GM19463 (cell line): ENCODE data around the gene BMPR1A.
"Not testable (repeated sequence)": the region's sequence is repeated elsewhere in the genome, so short reads cannot be mapped to it uniquely, and the experiment has no call there.

Source experiments
- ATAC-seq: cut with Tn5 transposase; IDR thresholded peaks from one replicate; pipeline ENCODE4 v1.9.1; 2021; ENCODE audit warnings: mild to moderate bottlenecking, moderate library complexity; ENCODE audit not compliant: unreplicated experiment

BMPR1A gene

GRCh38 chr10:86837663-86838062, 81.2 kb downstream of the BMPR1A start:
- ATAC-seq: no peak

DNA sequence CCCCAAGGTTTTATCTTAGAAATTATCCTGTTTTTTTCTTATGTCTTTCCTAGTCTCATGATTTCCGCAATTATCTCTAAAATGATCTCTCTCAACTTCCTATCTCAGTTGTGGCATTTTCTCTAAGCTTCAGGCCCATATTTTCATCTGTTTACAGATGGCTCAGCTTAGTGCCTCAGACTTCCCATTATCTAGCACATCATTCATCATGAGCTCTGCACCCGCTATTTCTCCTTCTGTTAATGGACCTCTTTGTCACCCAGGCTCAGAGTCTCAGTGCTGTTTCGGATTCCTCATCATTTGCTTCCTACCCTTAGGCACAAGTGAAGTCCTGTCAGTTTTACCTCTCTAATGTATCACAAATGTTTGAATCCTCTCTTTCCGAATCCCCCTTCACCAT, 84.1 kb downstream of the BMPR1A start:
- no peak for ATAC-seq

GRCh38 chr10:86846088-86846487, 89.7 kb downstream of the BMPR1A start:
- no peak for ATAC-seq

- no peak for ATAC-seq
Observed at GRCh38 chr10:86848747-86849146, 92.3 kb downstream of the BMPR1A start.

GRCh38 chr10:86849181-86849894, 92.9 kb downstream of the BMPR1A start:
- ATAC-seq: peak; percentile 79

DNA sequence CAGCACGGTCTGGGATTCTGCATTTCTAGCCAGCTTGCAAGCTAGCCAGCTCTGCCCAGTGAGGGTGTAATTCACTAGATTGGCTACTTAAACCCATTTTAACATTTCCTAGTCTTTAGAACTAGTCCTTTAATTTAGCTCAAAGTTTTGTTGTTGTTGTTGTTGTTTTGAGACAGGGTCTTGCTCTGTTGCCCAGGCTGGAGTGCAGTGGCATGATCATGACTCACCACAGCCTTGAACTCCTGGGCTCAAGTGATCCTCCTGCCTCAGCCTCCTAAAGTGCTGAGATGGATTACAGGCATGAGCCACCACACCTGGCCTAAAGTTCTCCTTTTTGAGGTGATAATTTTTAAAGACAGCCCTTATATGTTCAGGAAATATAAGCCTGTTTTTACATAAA, 94.1 kb downstream of the BMPR1A start:
- no peak for ATAC-seq

- ATAC-seq: no peak
Observed at GRCh38 chr10:86851328-86852207, 95.1 kb downstream of the BMPR1A start.

GRCh38 chr10:86853582-86853981, 97.2 kb downstream of the BMPR1A start:
- ATAC-seq: not testable (repeated sequence)

GRCh38 chr10:86855513-86855912, 99.1 kb downstream of the BMPR1A start:
- ATAC-seq: no peak

GRCh38 chr10:86856156-86856555, 99.7 kb downstream of the BMPR1A start:
- no peak for ATAC-seq

GRCh38 chr10:86857128-86857721, 100.8 kb downstream of the BMPR1A start:
- ATAC-seq: no peak

GRCh38 chr10:86858011-86858410, 101.6 kb downstream of the BMPR1A start:
- ATAC-seq: no peak

GRCh38 chr10:86861351-86861750, 104.9 kb downstream of the BMPR1A start:
- ATAC-seq: no peak

DNA sequence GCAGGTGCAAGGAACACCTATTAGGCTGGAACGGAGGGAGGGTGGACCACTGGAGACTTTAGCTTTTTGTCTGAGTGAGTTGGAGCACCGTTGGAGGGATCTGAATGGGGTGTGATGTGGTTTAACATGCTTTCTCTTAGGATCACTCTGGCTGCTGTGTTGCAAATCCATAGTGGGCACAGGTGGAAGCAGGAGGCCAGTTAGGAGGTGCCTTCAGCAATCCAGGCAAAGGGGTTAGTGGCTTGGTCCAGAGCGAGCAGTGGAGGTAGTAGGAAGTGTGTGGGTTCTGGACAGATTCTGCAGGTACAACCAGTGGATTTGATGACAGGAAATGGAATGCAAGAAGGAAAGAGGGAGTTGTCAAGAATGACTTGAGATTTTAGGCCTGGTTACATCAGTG, 106.0 kb downstream of the BMPR1A start:
- ATAC-seq: no peak

GRCh38 chr10:86862786-86863483, 106.5 kb downstream of the BMPR1A start:
- ATAC-seq: no peak

- ATAC-seq: no peak
Observed at GRCh38 chr10:86863484-86863842, 107.0 kb downstream of the BMPR1A start.

GRCh38 chr10:86865011-86865811, 108.8 kb downstream of the BMPR1A start:
- not testable (repeated sequence) for ATAC-seq

DNA sequence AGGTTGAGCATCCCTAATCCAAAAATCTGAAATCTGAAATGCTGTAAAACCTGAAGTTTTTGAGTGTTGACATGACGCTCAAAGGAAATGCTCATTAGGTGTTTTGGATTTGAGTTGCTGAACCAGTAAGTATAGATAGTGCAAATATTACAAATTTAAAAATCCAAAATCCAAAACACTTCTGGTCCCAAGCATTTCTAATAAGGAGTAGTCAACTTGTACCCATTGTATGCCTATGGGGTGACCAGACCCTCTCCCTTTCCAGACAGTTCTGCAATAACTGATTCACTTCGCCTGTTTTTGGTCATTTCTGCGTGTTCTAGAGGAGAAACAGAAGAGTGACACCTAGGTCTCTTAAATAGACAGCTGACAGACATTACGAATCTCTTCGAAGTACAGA, 110.7 kb downstream of the BMPR1A start:
- ATAC-seq: no peak

- ATAC-seq: no peak
Observed at GRCh38 chr10:86868353-86868752, 111.9 kb downstream of the BMPR1A start.

GRCh38 chr10:86870679-86871078, 114.3 kb downstream of the BMPR1A start:
- no peak for ATAC-seq
